GM19035 (cell line): Measurements from ENCODE around the gene ALDH16A1.

Experiments
- ATAC-seq: cut with Tn5 transposase; IDR thresholded peaks from one replicate; pipeline ENCODE4 v1.9.1; 2021; ENCODE audit not compliant: unreplicated experiment

ALDH16A1 gene

GRCh38 chr19:49487277-49488045 is 34.4 kb downstream of the ALDH16A1 start, which contains the start of gene RPL13A:
TSS of gene RPL13A (plus strand) at chr19:49487608. CDS start at chr19:49487630, 22 bp downstream.
- peak; percentile 89 for ATAC-seq

GRCh38 chr19:49488046-49488862 is 35.2 kb downstream of the ALDH16A1 start:
- ATAC-seq, result no peak

- ATAC-seq, result no peak
Observed at GRCh38 chr19:49488863-49489537, 36.0 kb downstream of the ALDH16A1 start.

GRCh38 chr19:49489601-49490167 is 36.7 kb downstream of the ALDH16A1 start:
- ATAC-seq, result no peak

- no peak for ATAC-seq
Observed at GRCh38 chr19:49490287-49491029, 37.4 kb downstream of the ALDH16A1 start.

GRCh38 chr19:49491030-49491803 is 38.2 kb downstream of the ALDH16A1 start:
- ATAC-seq, result no peak

GRCh38 chr19:49491804-49492572 is 39.0 kb downstream of the ALDH16A1 start:
- ATAC-seq, result no peak

GRCh38 chr19:49492573-49493405 is 39.8 kb downstream of the ALDH16A1 start:
- ATAC-seq, result no peak

- ATAC-seq, result no peak
Observed at GRCh38 chr19:49496574-49497008, 43.6 kb downstream of the ALDH16A1 start.

GRCh38 chr19:49497047-49497788 is 44.2 kb downstream of the ALDH16A1 start:
- no peak for ATAC-seq

- ATAC-seq, result no peak
Observed at GRCh38 chr19:49497789-49498103, 44.7 kb downstream of the ALDH16A1 start.

- no peak for ATAC-seq
Observed at GRCh38 chr19:49498475-49498874, 45.5 kb downstream of the ALDH16A1 start.

GRCh38 chr19:49499030-49499670 is 46.1 kb downstream of the ALDH16A1 start:
- ATAC-seq, result no peak

GRCh38 chr19:49502866-49503581 is 50.0 kb downstream of the ALDH16A1 start:
- no peak for ATAC-seq

GRCh38 chr19:49503582-49503962 is 50.5 kb downstream of the ALDH16A1 start:
- no peak for ATAC-seq

GRCh38 chr19:49506575-49507105 is 53.6 kb downstream of the ALDH16A1 start:
- no peak for ATAC-seq
